Measurements from ENCODE around the gene OR2Z1. TPM values are rescaled to one million over a fixed set of nuclear protein-coding genes. Genes with fewer than 3 reads are reported as not detected.
A peak's percentile ranks its signal among the peaks of the same experiment; 100 is the strongest.

OR2Z1 gene, protein sequence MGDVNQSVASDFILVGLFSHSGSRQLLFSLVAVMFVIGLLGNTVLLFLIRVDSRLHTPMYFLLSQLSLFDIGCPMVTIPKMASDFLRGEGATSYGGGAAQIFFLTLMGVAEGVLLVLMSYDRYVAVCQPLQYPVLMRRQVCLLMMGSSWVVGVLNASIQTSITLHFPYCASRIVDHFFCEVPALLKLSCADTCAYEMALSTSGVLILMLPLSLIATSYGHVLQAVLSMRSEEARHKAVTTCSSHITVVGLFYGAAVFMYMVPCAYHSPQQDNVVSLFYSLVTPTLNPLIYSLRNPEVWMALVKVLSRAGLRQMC
- polyA plus RNA-seq = not detected

DNA sequence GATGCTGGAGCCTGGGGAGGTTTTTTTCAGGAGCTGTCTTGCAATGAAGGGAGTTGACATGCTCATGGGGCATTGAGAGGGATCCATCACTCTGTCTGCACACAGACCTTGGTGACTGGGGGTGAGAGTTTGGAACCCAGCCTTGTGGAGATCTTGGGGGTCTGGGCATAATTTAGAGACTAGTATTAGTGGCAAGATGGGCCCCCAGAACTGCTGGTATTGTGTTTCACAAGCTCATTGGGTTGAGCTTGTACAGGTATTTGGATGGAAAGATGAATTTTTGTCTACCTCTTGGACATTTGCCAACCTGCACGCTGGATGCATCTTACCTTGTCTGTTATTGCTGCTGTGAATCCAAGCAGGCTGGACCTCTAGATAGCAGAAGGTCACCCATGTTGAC is at the start of gene OR2Z1:
Gene OR2Z1, plus strand, starts transcription at position 301 of the 400 bp plus-strand sequence. CDS start 9,395 bp downstream, outside the sequence.
- DNase-seq = no peak
- peaks cover 3 to 4% (median 3%) of the 10 kb centered on the region in 3 donors for H3K36me3 Mint-ChIP-seq
- no peak within 1 kb of the TSS for H3K27ac Mint-ChIP-seq
- peaks cover 2 to 23% (median 4%) of the 10 kb centered on the region in 3 donors for H3K27me3 Mint-ChIP-seq (ENCODE audit: low read depth in 3 of 3)
- no peaks in the 10 kb centered on the region for H3K4me1 Mint-ChIP-seq
- no peak within 1 kb of the TSS for H3K4me3 Mint-ChIP-seq
- H3K9me3 Mint-ChIP-seq = peaks cover 0 to 5% (median 0%) of the 10 kb centered on the region in 6 donors

DNA sequence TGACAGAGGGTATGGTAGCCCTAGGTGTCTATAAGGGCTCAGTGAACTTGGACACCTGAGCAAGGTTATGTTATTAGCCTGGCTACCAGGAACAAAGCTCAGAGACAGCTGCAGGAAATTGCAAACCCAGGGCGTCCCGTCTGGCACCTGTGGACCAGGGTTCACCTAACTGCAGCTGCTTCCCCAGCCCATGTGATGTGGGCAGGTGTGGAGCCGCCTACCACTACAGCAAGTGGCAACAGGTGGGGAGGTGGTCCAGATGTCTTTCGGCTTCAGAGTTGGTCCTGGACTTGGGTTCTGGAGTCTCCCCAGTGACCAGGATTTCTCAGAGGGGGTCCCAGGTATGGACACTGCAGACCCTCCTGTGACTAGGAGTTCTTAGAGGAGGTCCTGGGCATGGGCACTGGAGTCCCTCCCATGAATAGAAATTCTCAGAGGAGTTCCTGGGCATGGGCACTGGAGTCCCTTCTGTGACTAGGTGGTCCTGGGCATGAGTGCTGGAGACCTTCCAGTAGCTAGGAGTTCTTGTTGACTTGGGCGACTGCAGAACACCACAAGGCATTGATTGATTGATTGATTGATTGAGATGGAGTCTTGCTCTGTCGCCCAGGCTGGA is 48.0 kb upstream of the OR2Z1 start:
- DNase-seq = no peak
- peaks cover 11 to 19% (median 14%) of the 10 kb centered on the region in 3 donors for H3K36me3 Mint-ChIP-seq
- H3K27ac Mint-ChIP-seq = no peak overlapping the region
- H3K9me3 Mint-ChIP-seq = peaks cover 0 to 2% (median 0%) of the 10 kb centered on the region in 6 donors
- H3K27me3 Mint-ChIP-seq (ENCODE audit: low read depth in 3 of 3) = peaks cover 0 to 4% (median 2%) of the 10 kb centered on the region in 3 donors
- H3K4me3 Mint-ChIP-seq = peak overlapping the region in 2 of 5 donors; percentile 35 to 42
- peaks cover 51 to 89% of the 10 kb centered on the region in 2 donors for H3K4me1 Mint-ChIP-seq

DNA sequence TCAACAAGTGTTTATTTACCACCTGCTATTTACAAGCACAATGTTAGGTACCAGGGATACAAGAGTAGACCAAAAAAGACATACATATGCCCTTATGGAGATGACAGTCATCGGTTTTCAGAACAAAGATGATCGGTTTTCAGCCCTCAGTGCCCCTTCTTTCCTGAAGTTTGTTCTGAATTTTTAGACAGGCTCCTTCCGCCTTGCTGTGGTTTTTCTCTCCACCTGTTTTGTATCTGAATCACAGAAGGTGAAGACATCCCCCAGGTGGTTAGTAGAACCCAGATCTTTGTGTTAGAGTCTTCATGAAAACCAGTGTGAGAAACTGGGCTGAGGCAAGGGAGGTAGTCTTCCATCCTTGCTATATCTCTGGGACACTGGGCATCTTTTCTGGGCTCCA is 46.4 kb upstream of the OR2Z1 start:
- Mint-ChIP-seq H3K27ac (no peak overlapping the region), H3K4me3 (no peak overlapping the region), H3K36me3 (peaks cover 14 to 22% (median 17%) of the 10 kb centered on the region in 3 donors), H3K27me3 (ENCODE audit: low read depth in 3 of 3) (peaks cover 0 to 5% (median 2%) of the 10 kb centered on the region in 3 donors), H3K9me3 (peaks cover 0 to 2% (median 0%) of the 10 kb centered on the region in 6 donors), H3K4me1 (peaks cover 36 to 77% of the 10 kb centered on the region in 2 donors)
- DNase-seq = no peak

DNA sequence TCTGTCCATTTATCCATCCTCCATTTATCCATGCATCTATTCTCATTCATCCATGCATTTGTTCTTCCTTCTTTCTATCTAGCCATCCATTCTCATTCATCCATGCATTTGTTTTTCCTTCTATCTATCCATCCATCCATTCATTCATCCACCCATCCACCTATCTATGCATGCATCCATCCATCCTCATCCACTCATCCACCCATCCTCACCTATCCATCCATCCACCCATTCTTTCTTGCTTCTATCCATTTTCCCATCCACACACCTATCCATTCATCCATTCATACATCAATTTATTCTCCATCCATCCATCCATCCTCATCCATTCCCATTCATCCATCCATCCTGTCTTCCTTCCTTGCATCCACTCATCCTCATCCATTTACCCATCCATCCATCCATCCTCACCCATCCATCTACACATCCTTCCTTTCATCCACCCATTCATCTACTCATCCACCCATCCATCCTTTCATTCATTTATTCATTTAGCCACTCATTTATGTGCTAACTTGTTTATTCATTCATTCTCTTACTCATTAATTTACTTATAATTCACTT is 43.1 kb upstream of the OR2Z1 start:
- DNase-seq = no peak
- peak overlapping the region in 2 of 6 donors; percentile 48 for H3K27ac Mint-ChIP-seq
- H3K36me3 Mint-ChIP-seq = peaks cover 14 to 28% (median 24%) of the 10 kb centered on the region in 3 donors
- H3K9me3 Mint-ChIP-seq = peaks cover 0 to 2% (median 0%) of the 10 kb centered on the region in 6 donors
- peaks cover 0 to 9% (median 2%) of the 10 kb centered on the region in 3 donors for H3K27me3 Mint-ChIP-seq (ENCODE audit: low read depth in 3 of 3)
- H3K4me3 Mint-ChIP-seq = no peak overlapping the region
- H3K4me1 Mint-ChIP-seq = peaks cover 38 to 77% of the 10 kb centered on the region in 2 donors

DNA sequence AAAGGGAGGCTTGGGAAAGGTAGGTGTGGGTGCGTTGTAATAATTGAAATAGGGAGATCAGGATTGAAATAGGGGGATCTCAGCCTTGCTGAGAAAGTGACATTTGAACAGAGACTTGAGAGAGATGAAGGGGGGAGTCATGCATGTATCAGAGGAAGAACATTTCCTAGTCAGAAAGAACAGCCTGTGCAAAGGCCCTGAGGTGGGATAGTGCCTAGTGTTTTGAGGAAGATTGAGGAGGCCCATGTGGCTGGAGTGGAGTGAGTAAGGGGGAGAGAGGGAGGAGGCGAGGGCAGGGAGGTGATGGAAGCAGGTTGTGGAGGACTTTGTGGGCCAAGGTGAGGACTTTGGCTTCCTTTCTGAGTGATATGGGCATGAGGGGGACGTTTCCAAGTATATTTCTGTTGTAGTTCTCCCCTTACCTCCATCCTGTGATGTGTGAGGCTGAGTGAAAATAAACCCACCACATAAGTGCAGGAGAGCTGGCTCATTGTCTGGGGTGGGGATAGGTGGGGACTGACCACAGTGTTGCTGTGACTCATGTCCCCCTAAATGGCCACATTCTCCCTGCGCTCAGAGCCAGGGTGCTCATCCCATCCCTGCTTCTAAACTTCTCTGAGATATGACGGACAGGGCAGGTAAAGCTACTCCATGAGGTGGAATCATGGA is 40.6 kb upstream of the OR2Z1 start:
- H3K27ac Mint-ChIP-seq = peak overlapping the region in 4 of 6 donors; percentile 9 to 66 (median 26)
- peaks cover 10 to 25% (median 21%) of the 10 kb centered on the region in 3 donors for H3K36me3 Mint-ChIP-seq
- peaks cover 46 to 75% of the 10 kb centered on the region in 2 donors for H3K4me1 Mint-ChIP-seq
- H3K9me3 Mint-ChIP-seq = peaks cover 0 to 2% (median 0%) of the 10 kb centered on the region in 6 donors
- peaks cover 0 to 11% (median 2%) of the 10 kb centered on the region in 3 donors for H3K27me3 Mint-ChIP-seq (ENCODE audit: low read depth in 3 of 3)
- peak overlapping the region in 3 of 5 donors; percentile 27 to 60 (median 58) for H3K4me3 Mint-ChIP-seq
- DNase-seq = no peak

DNA sequence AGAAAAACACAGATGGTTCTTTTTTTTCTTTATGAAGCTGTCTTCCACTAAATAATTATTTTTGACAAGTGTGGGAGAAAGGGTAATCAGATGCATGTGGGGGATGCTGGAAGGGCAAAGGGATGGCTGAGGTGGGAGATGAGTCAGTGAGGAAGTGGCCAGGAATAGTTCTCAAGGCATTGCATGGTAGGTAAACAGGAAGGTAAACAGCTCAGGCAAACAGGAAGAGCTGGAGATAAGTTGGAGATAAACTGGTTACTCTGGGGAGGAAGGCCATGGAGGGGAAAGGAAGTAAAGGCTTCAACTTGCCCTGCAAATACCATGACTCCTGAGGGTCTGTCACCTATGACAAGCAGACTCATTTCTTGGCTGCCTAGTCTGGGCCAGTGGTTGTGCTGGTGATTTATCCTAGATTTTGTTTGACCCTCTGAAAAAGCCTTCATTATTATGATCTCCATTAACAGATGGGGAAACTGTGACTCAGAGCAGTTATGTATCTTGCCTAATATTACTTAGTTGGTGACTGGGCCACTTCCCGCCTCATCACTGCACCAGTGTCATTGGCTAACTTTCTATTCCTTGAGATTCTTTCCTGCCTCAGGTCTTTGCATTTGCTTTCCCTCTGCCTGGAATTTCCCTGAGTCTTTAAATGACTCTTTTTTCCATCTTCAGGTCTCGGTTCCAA is 39.9 kb upstream of the OR2Z1 start:
- Mint-ChIP-seq H3K9me3 (peaks cover 0 to 2% (median 0%) of the 10 kb centered on the region in 6 donors), H3K27ac (peak overlapping the region in 3 of 6 donors; percentile 13 to 66 (median 54)), H3K27me3 (ENCODE audit: low read depth in 3 of 3) (peaks cover 0 to 11% (median 2%) of the 10 kb centered on the region in 3 donors), H3K36me3 (peaks cover 8 to 21% (median 18%) of the 10 kb centered on the region in 3 donors), H3K4me1 (peaks cover 45 to 73% of the 10 kb centered on the region in 2 donors), H3K4me3 (peak overlapping the region in 4 of 5 donors; percentile 13 to 58 (median 30))
- DNase-seq = no peak

DNA sequence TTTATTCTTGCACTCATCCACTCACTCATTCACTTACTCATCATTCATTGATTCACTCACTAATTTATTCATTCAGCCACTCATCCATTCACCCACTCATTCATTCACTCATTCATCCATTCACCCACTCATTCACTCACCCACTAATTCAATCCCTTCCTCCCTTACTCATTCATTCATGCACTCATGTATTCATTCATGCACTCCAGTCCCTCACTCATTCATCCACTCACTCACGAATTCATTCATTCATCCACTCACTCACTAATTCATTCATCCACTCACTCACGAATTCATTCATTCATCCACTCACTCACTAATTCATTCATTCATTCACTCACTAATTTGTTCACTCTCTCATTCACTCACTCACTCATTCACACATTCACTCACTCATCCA is 39.0 kb upstream of the OR2Z1 start:
- Mint-ChIP-seq H3K4me3 (peak overlapping the region in 1 of 5 donors; percentile 4), H3K27me3 (ENCODE audit: low read depth in 3 of 3) (peaks cover 0 to 10% (median 2%) of the 10 kb centered on the region in 3 donors), H3K4me1 (peaks cover 48 to 77% of the 10 kb centered on the region in 2 donors), H3K36me3 (peaks cover 8 to 18% (median 18%) of the 10 kb centered on the region in 3 donors), H3K9me3 (peaks cover 0 to 2% (median 0%) of the 10 kb centered on the region in 6 donors), H3K27ac (peak overlapping the region in 2 of 6 donors; percentile 43 to 69)
- no peak for DNase-seq

DNA sequence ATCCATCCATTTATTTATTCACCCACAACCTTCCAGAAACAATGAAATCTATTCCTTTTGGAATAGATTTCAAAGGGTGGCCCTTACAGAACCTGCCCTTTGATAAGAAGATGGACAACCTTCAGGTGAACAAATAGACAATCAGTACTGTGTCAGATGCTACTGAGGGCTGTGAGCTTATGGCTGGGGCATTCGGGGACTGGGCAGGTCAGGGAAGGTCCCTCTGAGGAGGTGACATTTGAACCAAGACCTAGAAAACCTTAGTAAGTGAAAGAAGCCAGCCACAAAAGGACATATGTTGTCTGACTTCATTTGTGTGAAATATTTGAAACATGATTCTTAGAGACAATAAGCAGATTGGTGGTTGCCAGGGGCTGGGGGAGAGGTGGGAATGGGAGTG is 38.5 kb upstream of the OR2Z1 start:
- Mint-ChIP-seq H3K27ac (peak overlapping the region in 2 of 6 donors; percentile 18 to 33), H3K27me3 (ENCODE audit: low read depth in 3 of 3) (peaks cover 0 to 8% (median 2%) of the 10 kb centered on the region in 3 donors), H3K4me1 (peaks cover 48 to 73% of the 10 kb centered on the region in 2 donors), H3K4me3 (peak overlapping the region in 1 of 5 donors; percentile 24), H3K9me3 (peaks cover 0 to 2% (median 0%) of the 10 kb centered on the region in 6 donors), H3K36me3 (peaks cover 8 to 15% (median 14%) of the 10 kb centered on the region in 3 donors)
- no peak for DNase-seq

DNA sequence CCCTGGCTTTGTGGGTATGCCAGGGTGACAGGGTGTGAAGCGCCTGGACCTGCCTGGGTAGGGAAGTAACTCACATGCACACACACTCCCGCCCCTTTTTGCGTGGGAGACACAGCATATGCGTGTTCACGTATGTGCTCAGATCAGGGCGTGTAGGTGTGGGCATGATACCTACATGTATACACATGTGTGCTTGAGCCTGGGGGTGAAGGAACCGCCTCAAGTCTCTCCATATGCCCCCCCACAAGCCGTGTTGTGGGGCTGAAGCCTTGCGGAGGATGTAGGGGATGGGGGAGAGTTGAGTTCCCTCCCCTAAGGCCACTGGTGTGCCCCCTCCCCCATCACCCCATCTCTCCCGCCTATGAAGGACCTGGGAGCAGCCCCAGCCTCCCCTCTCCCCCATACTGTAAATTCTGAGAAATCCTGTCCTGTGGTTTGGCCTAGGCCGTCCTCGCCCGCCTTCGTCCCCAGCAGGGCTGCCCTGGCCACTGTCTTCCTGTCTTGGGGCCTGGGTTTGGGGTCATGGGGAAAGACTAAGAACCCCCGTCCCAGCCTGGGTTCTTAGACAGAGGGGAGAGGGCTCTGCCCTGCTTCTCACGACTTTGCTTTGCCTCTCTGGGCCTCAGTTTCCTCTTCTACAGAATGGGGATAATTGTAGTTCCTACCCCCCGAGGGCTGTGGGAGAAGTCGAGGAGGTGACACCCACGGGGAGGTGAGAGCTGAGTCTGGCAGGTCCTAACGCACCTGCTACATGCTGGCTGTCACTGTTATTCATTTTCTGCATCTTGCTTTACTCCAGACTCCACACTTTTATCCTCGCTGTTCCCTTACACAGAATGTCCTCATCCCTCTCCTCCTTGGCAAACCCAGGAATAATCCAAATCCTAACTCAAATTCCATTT is 37.2 kb upstream of the OR2Z1 start:
- peak overlapping the region in 5 of 6 donors; percentile 20 to 79 (median 36) for H3K27ac Mint-ChIP-seq
- peaks cover 0 to 6% (median 4%) of the 10 kb centered on the region in 3 donors for H3K27me3 Mint-ChIP-seq (ENCODE audit: low read depth in 3 of 3)

DNA sequence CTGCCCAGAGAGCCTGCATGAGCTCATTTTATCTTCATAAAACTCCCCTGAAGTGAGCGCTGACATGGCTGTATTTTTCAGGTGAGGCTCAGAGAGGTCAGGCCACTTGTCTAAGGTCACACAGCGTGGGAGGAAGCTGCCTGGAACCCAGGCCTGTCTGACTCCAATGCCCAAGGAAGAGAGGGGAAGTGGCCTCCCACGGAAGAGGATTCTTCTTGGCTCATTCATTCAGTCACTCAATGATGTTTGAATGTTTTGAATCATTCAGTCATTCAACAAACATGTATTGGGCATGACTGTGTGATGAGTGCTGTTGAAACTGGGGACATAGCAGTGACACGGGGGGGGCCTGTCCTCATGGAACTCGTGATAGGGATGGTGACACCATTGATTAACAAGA is 34.9 kb upstream of the OR2Z1 start:
- H3K27ac Mint-ChIP-seq = peak overlapping the region in 2 of 6 donors; percentile 56 to 79
- H3K4me1 Mint-ChIP-seq = peaks cover 43 to 68% of the 10 kb centered on the region in 2 donors
- H3K27me3 Mint-ChIP-seq (ENCODE audit: low read depth in 3 of 3) = peaks cover 0 to 5% (median 2%) of the 10 kb centered on the region in 3 donors
- no peak for DNase-seq
- H3K4me3 Mint-ChIP-seq = no peak overlapping the region
- H3K9me3 Mint-ChIP-seq = no peaks in the 10 kb centered on the region
- peaks cover 0 to 3% (median 2%) of the 10 kb centered on the region in 3 donors for H3K36me3 Mint-ChIP-seq

More for the DNA sequence above, 37.2 kb upstream of the OR2Z1 start:
- H3K9me3 Mint-ChIP-seq = no peaks in the 10 kb centered on the region
- peaks cover 0 to 7% (median 6%) of the 10 kb centered on the region in 3 donors for H3K36me3 Mint-ChIP-seq
- H3K4me3 Mint-ChIP-seq = peak overlapping the region; percentile 30 to 62 (median 59)
- H3K4me1 Mint-ChIP-seq = peaks cover 48 to 69% of the 10 kb centered on the region in 2 donors
- DNase-seq = peak in 2 of 3 donors; percentile 29 to 42

DNA sequence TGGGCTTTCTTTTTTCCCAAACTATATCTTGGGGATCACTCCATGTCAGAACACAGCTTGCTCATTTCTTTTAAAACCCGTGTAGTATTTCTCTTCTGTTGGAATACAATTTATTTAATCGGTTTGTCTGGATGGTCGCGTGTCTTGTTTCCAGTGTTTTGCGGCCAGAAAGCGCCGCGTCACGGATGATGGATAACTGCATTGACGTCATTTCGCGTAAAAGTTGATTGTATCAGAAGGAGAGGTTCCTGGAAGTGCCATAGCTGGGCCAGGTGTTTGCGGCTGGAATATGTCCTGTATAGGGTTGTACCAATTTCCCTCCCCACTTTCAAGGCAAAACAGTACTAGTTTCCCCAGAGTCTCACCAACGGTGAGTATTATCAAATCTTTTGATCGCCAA is 32.5 kb upstream of the OR2Z1 start:
- H3K4me1 Mint-ChIP-seq = peaks cover 37 to 64% of the 10 kb centered on the region in 2 donors

More for the DNA sequence above, 32.5 kb upstream of the OR2Z1 start:
- no peak overlapping the region for H3K4me3 Mint-ChIP-seq
- H3K9me3 Mint-ChIP-seq = no peaks in the 10 kb centered on the region
- DNase-seq = no peak
- peak overlapping the region in 1 of 6 donors; percentile 59 for H3K27ac Mint-ChIP-seq
- peaks cover 2 to 8% (median 2%) of the 10 kb centered on the region in 3 donors for H3K27me3 Mint-ChIP-seq (ENCODE audit: low read depth in 3 of 3)
- no peaks in the 10 kb centered on the region for H3K36me3 Mint-ChIP-seq

Measured in immature natural killer cell (primary cell).